Parathyroid adenoma (tissue), 2 donors: Measurements from ENCODE around the gene CDKN2A.

ENCODE experiments used
- H2AFZ ChIP-seq: fragments of 300-600 bp; sonication (generic); one replicate; pipeline ENCODE4 v1.7.0; 2017; ENCODE audit warnings: antibody characterized with exemption, mild to moderate bottlenecking
- H3K27ac ChIP-seq: fragments of 300-600 bp; sonication (generic); one replicate; pipeline ENCODE4 v1.7.0; 2017
- H3K27me3 ChIP-seq: fragments of 300-600 bp; sonication (generic); one replicate; pipeline ENCODE4 v1.7.0; 2017; ENCODE audit warnings: low read length; ENCODE audit not compliant: control insufficient read depth, insufficient read depth
- H3K36me3 ChIP-seq: fragments of 300-600 bp; sonication (generic); one replicate; pipeline ENCODE4 v1.7.0; 2017; ENCODE audit warnings: low read length; ENCODE audit not compliant: control insufficient read depth, insufficient read depth
- H3K4me1 ChIP-seq: fragments of 300-600 bp; sonication (generic); one replicate; pipeline ENCODE4 v1.7.0; 2017; ENCODE audit warnings: control low read depth
- H3K4me2 ChIP-seq: fragments of 300-600 bp; sonication (generic); one replicate; pipeline ENCODE4 v1.7.0; 2017; ENCODE audit warnings: low read length
- H3K4me3 ChIP-seq: fragments of 300-600 bp; sonication (generic); one replicate; pipeline ENCODE4 v1.7.0; 2017; ENCODE audit warnings: low read depth, low read length
- H3K79me2 ChIP-seq: fragments of 300-600 bp; sonication (generic); one replicate; pipeline ENCODE4 v1.7.0; 2017; ENCODE audit warnings: control low read depth
- H3K9ac ChIP-seq: fragments of 300-600 bp; sonication (generic); one replicate; pipeline ENCODE4 v1.7.0; 2017; ENCODE audit warnings: mild to moderate bottlenecking
- H3K9me3 ChIP-seq: fragments of 300-600 bp; sonication (generic); one replicate; pipeline ENCODE4 v1.7.0; 2017; ENCODE audit warnings: low read length; ENCODE audit not compliant: control insufficient read depth
- CTCF ChIP-seq: fragments of 300-600 bp; sonication (generic); IDR thresholded peaks from one replicate; pipeline ENCODE4 v1.7.0; 2017; ENCODE audit warnings: antibody characterized with exemption, mild to moderate bottlenecking
- donor health status: primary hyperparathyroidism.

The CDKN2A gene

GRCh38 chr9:21984101-21984500 lies 10.1 kb downstream of the CDKN2A start:
- Histone ChIP-seq H3K9me3 (no peaks in the 10 kb centered on the region), H3K27me3 (peaks cover 3% of the 10 kb centered on the region), H2AFZ (no peak overlapping the region), H3K36me3 (no peaks in the 10 kb centered on the region), H3K4me1 (no peaks in the 10 kb centered on the region), H3K27ac (no peak overlapping the region), H3K4me2 (no peak overlapping the region), H3K9ac (no peak overlapping the region), H3K79me2 (no peaks in the 10 kb centered on the region), H3K4me3 (no peak overlapping the region)
- TF ChIP-seq CTCF = no peak

DNA sequence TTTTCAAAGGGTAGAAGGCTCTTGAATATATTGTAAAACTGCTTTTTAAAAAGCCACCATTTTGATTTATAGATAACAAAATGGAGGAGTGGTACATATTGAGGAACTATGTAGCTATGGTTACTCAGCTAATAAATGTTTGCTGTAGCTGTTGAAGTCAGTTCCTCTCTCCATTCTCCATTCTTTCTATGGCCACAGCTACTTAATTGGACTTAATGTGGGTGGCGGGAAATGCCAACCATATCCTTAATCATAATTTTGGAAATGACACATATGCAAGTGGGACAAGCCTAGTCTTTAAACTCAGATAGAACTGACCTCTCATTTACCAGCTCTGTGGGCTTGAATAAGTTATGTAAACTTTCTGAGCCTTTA lies 10.6 kb downstream of the CDKN2A start:
- H3K4me2 ChIP-seq = no peak overlapping the region
- H3K9me3 ChIP-seq = no peaks in the 10 kb centered on the region
- no peak overlapping the region for H3K4me3 ChIP-seq
- no peaks in the 10 kb centered on the region for H3K27me3 ChIP-seq
- no peak for TF ChIP-seq CTCF
- no peak overlapping the region for H2AFZ ChIP-seq
- H3K4me1 ChIP-seq = no peaks in the 10 kb centered on the region
- no peaks in the 10 kb centered on the region for H3K36me3 ChIP-seq
- no peak overlapping the region for H3K9ac ChIP-seq
- H3K27ac ChIP-seq = no peak overlapping the region
- no peaks in the 10 kb centered on the region for H3K79me2 ChIP-seq

DNA sequence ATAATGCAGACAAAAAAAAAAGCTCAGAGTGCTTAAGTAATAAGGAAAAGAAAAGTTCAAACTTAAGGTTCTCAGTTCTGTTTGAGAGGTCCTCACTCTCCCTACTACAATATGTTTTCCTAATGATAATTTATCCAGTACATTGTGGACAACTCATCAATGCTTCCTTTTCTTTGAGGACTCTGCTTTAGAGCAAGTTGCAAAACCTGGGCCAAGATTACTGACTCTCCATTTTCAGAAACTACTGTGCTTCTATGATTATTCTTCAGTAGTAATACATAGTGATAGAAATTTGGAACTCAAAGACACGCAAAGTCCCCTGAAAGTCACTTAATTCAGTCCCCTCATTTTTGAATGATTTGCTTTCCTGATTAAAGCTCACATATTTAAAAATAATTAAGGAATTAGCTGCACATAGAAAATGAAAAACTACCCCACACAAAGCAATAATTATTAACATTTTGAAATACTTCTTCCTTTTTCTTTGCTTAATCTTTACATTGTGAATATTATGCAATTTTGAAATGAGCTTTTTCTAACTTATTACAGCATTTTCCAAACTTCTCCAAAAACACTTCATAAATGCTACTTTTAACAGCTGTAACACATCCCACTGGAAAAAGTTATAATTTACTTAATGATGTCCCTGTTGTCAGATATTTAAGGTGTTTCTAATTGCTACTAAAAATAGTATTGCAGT lies 11.2 kb downstream of the CDKN2A start:
- Histone ChIP-seq H3K4me3 (no peak overlapping the region), H2AFZ (no peak overlapping the region), H3K79me2 (no peaks in the 10 kb centered on the region), H3K4me2 (no peak overlapping the region), H3K27ac (no peak overlapping the region), H3K9me3 (no peaks in the 10 kb centered on the region), H3K4me1 (no peaks in the 10 kb centered on the region), H3K27me3 (no peaks in the 10 kb centered on the region), H3K36me3 (no peaks in the 10 kb centered on the region), H3K9ac (no peak overlapping the region)
- TF ChIP-seq CTCF = no peak

DNA sequence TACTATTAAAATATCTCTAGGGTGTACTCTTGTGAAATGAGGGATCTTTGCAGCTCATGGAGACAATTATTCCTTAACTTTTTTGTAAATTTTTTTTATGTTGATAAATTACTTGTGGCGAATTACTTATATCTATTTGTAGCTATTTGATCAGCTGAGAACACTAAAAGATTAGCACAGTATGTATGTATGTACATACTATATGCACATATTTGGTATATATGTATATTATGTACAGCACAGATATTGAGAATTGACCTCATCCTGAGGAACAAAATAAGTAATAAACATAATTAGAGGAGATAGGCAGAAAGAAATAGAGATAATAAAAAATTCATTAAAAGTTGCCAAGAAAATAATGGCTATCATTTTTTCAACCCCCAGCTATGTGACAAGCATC lies 11.8 kb downstream of the CDKN2A start:
- no peak overlapping the region for H3K4me2 ChIP-seq
- H3K79me2 ChIP-seq = no peaks in the 10 kb centered on the region
- no peaks in the 10 kb centered on the region for H3K9me3 ChIP-seq
- no peak overlapping the region for H3K9ac ChIP-seq
- no peaks in the 10 kb centered on the region for H3K36me3 ChIP-seq
- H3K27me3 ChIP-seq = no peaks in the 10 kb centered on the region
- no peak for TF ChIP-seq CTCF
- no peak overlapping the region for H3K4me3 ChIP-seq
- H3K4me1 ChIP-seq = no peaks in the 10 kb centered on the region
- H2AFZ ChIP-seq = no peak overlapping the region
- no peak overlapping the region for H3K27ac ChIP-seq

DNA sequence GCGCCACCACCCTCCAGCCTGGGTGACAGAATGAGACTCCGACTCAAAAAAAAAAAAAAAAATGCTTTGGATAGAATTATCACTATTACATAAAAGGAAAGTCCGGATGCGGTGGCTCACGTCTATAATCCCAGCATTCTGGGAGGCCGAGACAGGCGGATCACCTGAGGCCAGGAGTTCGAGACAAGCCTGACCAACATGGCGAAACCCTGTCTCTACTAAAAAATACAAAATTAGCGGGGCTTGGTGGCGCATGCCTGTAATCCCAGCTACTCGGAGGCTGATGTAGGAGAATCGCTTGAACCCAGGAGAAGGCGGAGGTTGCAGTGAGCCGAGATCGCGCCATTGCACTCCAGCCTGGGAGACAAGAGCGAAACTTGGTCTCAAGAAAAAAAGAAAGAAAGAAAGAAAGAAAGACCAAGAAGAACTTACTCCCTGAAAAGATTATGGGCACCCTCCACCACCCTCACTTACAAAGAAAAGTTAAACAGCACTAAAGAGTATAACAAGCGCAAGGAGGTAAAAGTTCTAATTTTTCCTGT lies 17.8 kb downstream of the CDKN2A start:
- H3K9me3 ChIP-seq = no peaks in the 10 kb centered on the region
- no peak for TF ChIP-seq CTCF
- H3K27ac ChIP-seq = no peak overlapping the region
- no peak overlapping the region for H3K4me3 ChIP-seq
- no peak overlapping the region for H2AFZ ChIP-seq
- H3K4me1 ChIP-seq = no peaks in the 10 kb centered on the region
- no peaks in the 10 kb centered on the region for H3K36me3 ChIP-seq
- no peaks in the 10 kb centered on the region for H3K79me2 ChIP-seq
- H3K9ac ChIP-seq = no peak overlapping the region
- H3K27me3 ChIP-seq = peaks cover 10% of the 10 kb centered on the region
- H3K4me2 ChIP-seq = no peak overlapping the region
